ENCODE measurements around the gene SLC39A1.

SLC39A1 gene

DNA sequence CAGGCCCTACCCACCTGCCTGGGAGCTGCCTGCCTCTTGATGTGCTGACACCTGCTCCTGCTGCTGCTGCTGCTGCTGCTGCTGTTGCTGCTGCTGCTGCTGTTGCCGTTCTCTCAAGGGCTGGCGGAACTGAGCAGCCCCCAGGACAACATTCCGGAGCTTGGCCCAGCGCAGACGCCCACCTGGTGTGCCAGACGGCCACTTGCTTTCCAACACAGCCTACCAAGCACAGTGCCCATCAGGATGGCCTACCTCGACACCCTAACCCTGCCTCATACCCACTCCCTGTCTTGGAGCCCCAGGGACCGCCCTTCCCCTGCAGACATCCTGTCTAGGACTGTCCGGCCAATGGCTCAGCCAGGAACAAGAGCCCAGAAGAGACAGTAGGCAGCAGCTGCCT is 28.6 kb downstream of the SLC39A1 start:
- Histone ChIP-seq H3K27me3 (ENCODE audit: insufficient read depth, poor library complexity, severe bottlenecking) (no peaks in the 10 kb centered on the region), H3K27ac (replicated peaks) (no peak overlapping the region), H3K4me3 (replicated peaks; ENCODE audit: insufficient read depth, low read length) (no peak overlapping the region)
- TF ChIP-seq, protein P1, sequence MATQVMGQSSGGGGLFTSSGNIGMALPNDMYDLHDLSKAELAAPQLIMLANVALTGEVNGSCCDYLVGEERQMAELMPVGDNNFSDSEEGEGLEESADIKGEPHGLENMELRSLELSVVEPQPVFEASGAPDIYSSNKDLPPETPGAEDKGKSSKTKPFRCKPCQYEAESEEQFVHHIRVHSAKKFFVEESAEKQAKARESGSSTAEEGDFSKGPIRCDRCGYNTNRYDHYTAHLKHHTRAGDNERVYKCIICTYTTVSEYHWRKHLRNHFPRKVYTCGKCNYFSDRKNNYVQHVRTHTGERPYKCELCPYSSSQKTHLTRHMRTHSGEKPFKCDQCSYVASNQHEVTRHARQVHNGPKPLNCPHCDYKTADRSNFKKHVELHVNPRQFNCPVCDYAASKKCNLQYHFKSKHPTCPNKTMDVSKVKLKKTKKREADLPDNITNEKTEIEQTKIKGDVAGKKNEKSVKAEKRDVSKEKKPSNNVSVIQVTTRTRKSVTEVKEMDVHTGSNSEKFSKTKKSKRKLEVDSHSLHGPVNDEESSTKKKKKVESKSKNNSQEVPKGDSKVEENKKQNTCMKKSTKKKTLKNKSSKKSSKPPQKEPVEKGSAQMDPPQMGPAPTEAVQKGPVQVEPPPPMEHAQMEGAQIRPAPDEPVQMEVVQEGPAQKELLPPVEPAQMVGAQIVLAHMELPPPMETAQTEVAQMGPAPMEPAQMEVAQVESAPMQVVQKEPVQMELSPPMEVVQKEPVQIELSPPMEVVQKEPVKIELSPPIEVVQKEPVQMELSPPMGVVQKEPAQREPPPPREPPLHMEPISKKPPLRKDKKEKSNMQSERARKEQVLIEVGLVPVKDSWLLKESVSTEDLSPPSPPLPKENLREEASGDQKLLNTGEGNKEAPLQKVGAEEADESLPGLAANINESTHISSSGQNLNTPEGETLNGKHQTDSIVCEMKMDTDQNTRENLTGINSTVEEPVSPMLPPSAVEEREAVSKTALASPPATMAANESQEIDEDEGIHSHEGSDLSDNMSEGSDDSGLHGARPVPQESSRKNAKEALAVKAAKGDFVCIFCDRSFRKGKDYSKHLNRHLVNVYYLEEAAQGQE (IDR thresholded peaks at IDR 0.05; ENCODE audit: insufficient replicate concordance, low read depth) = no peak
- TF ChIP-seq GABPA (IDR thresholded peaks at IDR 0.05; ENCODE audit: low read depth) (no peak), POLR2AphosphoS5 (IDR thresholded peaks at IDR 0.05; ENCODE audit: low read depth) (no peak), SPI1 (IDR thresholded peaks at IDR 0.05; ENCODE audit: borderline replicate concordance, low read depth) (no peak)
- TF ChIP-seq, protein P2, sequence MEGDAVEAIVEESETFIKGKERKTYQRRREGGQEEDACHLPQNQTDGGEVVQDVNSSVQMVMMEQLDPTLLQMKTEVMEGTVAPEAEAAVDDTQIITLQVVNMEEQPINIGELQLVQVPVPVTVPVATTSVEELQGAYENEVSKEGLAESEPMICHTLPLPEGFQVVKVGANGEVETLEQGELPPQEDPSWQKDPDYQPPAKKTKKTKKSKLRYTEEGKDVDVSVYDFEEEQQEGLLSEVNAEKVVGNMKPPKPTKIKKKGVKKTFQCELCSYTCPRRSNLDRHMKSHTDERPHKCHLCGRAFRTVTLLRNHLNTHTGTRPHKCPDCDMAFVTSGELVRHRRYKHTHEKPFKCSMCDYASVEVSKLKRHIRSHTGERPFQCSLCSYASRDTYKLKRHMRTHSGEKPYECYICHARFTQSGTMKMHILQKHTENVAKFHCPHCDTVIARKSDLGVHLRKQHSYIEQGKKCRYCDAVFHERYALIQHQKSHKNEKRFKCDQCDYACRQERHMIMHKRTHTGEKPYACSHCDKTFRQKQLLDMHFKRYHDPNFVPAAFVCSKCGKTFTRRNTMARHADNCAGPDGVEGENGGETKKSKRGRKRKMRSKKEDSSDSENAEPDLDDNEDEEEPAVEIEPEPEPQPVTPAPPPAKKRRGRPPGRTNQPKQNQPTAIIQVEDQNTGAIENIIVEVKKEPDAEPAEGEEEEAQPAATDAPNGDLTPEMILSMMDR (IDR thresholded peaks at IDR 0.05; ENCODE audit: insufficient read depth, low read length) = no peak
- no peak for DNase-seq (ENCODE audit: low read depth in 1 of 2, low spot score in 1 of 2)

DNA sequence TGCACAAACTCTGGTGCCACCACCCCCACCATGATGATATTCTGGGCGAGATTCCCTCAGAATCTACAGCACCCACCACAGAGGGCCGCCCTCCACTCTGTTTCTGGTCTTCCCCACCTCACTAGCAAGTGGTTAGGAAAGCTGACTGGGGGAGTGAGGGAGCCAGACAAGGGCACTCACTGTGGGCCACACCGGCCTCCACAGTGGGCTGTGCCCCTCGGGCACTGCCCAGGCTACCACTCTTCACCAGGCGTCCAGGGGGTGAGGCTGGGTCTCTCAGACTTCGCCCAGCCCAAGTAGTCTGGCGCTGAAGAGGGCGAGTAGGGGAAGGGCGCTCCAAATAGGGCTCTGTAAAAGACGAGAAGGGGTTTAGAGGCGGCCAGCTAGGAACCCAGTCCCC is 29.4 kb downstream of the SLC39A1 start:
- TF ChIP-seq, protein P1 (IDR thresholded peaks at IDR 0.05; ENCODE audit: insufficient replicate concordance, low read depth) = no peak
- TF ChIP-seq, protein P2 (IDR thresholded peaks at IDR 0.05; ENCODE audit: insufficient read depth, low read length) = no peak
- no peak for TF ChIP-seq SPI1 (IDR thresholded peaks at IDR 0.05; ENCODE audit: borderline replicate concordance, low read depth)
- TF ChIP-seq GABPA (IDR thresholded peaks at IDR 0.05; ENCODE audit: low read depth) = no peak
- TF ChIP-seq POLR2AphosphoS5 (IDR thresholded peaks at IDR 0.05; ENCODE audit: low read depth) = no peak
- DNase-seq (ENCODE audit: low read depth in 1 of 2, low spot score in 1 of 2) = no peak
- Histone ChIP-seq H3K4me3 (replicated peaks; ENCODE audit: insufficient read depth, low read length) (no peak overlapping the region), H3K27me3 (ENCODE audit: insufficient read depth, poor library complexity, severe bottlenecking) (no peaks in the 10 kb centered on the region), H3K27ac (replicated peaks) (no peak overlapping the region)

DNA sequence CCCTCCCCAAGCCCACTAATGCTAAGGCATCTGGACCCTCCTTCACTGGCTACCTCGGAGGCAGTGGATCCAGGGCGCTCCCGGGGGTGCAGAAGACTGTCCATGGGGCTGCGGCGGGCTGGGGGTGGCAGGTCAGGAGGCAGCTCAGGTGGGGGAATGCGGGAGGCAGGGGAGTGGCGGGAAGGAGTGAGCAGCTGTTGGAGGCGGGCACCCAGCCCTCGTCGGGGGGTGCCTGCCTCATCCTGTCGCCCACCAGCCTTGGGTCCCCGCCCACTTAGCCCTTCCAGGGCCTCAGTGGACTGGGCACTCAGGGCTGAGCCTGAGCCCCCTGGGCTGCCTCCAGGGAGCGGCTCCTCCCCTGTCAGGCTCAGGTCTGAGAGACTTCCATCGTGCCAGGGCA is 29.9 kb downstream of the SLC39A1 start:
- DNase-seq (ENCODE audit: low read depth in 1 of 2, low spot score in 1 of 2) = no peak

DNA sequence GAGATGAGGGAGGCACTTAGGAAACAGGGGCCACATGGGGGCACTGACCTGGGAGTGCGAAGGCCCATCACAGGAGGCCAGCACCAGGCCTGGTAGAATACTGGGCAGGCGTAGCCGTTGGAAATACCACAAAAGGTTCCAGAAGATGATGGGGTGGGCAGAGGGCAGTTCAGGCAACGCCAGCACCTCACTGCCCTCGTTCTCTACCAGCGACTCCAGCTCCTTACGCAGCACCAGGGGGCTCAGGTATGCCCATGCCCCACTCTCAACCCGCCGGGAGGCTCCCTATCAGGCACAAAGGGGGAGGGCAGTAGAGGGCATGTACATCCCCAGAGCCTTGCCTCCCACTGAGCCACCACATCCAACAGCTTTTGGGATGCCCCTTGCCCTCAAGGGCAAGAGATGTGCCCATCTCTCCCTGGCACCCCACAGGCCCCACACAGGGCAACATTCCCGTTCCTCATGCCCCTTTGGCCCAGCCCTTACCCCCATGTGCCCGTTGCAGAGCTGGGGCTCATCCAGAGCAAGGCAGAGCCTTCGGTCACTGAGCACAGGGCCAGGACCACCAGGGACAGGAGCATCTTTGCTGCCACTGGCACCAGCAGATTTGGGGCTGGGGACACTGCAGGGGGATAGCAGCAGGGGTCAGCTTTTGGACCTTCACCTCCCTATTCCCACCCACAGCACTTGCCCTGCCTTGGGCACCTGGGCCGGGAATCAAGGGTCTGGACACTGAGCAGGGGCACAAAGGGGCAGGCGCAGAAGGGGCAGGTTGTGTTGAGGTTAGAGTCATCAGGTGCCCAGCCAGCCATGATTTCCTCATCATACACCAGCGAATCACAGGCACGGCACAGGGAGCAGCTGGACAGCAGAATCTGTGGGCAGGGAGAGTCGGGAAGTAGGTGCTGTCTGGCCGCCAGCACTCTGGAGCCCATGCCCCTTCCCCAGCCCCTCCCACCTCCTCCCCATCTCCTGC is 30.9 kb downstream of the SLC39A1 start:
- Histone ChIP-seq H3K27me3 (ENCODE audit: insufficient read depth, poor library complexity, severe bottlenecking) (no peaks in the 10 kb centered on the region), H3K4me3 (replicated peaks; ENCODE audit: insufficient read depth, low read length) (no peak overlapping the region), H3K27ac (replicated peaks) (no peak overlapping the region)
- no peak for DNase-seq (ENCODE audit: low read depth in 1 of 2, low spot score in 1 of 2)
- no peak for TF ChIP-seq SPI1 (IDR thresholded peaks at IDR 0.05; ENCODE audit: borderline replicate concordance, low read depth)
- TF ChIP-seq, protein P1 (IDR thresholded peaks at IDR 0.05; ENCODE audit: insufficient replicate concordance, low read depth) = no peak
- no peak for TF ChIP-seq POLR2AphosphoS5 (IDR thresholded peaks at IDR 0.05; ENCODE audit: low read depth)
- TF ChIP-seq, protein P2 (IDR thresholded peaks at IDR 0.05; ENCODE audit: insufficient read depth, low read length) = no peak
- no peak for TF ChIP-seq GABPA (IDR thresholded peaks at IDR 0.05; ENCODE audit: low read depth)

More for the DNA sequence above, 29.9 kb downstream of the SLC39A1 start:
- no peak for TF ChIP-seq GABPA (IDR thresholded peaks at IDR 0.05; ENCODE audit: low read depth)
- H3K4me3 ChIP-seq (replicated peaks; ENCODE audit: insufficient read depth, low read length) = no peak overlapping the region
- H3K27ac ChIP-seq (replicated peaks) = no peak overlapping the region
- no peaks in the 10 kb centered on the region for H3K27me3 ChIP-seq (ENCODE audit: insufficient read depth, poor library complexity, severe bottlenecking)

All from HL-60 (cell line).